Measurements from ENCODE around the gene LHPP.
"Not testable (repeated sequence)": the region's sequence is repeated elsewhere in the genome, so short reads cannot be mapped to it uniquely, and the experiment has no call there.

LHPP gene

DNA sequence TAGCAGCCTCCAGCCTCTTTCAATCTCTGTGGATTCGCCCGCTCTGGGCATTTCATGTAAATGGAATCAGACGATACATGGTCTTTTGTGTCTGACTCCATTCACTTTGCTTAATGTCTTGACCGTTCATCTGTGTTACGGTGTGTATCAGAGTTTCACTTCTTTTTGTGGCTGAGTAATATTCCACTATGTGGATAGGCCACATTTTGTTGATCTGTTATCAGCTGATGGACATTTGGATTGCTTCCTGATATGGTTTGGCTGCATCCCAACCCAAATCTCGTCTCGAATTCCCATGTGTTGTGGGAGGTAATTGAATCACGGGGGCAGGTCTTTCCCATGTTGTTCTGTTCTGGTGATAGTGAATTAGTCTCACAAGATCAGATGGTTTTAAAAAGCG lies 109.0 kb downstream of the LHPP start:
- DNase-seq (ENCODE audit: low read depth in 3 of 3) = no peak

GRCh38 chr10:124572751-124573150 lies 111.1 kb downstream of the LHPP start:
- no peak for DNase-seq (ENCODE audit: low read depth in 3 of 3)

GRCh38 chr10:124573726-124574455 lies 112.3 kb downstream of the LHPP start:
- no peak for DNase-seq (ENCODE audit: low read depth in 3 of 3)

- DNase-seq (ENCODE audit: low read depth in 3 of 3) = no peak
Observed at GRCh38 chr10:124574456-124575070, 112.9 kb downstream of the LHPP start.

DNA sequence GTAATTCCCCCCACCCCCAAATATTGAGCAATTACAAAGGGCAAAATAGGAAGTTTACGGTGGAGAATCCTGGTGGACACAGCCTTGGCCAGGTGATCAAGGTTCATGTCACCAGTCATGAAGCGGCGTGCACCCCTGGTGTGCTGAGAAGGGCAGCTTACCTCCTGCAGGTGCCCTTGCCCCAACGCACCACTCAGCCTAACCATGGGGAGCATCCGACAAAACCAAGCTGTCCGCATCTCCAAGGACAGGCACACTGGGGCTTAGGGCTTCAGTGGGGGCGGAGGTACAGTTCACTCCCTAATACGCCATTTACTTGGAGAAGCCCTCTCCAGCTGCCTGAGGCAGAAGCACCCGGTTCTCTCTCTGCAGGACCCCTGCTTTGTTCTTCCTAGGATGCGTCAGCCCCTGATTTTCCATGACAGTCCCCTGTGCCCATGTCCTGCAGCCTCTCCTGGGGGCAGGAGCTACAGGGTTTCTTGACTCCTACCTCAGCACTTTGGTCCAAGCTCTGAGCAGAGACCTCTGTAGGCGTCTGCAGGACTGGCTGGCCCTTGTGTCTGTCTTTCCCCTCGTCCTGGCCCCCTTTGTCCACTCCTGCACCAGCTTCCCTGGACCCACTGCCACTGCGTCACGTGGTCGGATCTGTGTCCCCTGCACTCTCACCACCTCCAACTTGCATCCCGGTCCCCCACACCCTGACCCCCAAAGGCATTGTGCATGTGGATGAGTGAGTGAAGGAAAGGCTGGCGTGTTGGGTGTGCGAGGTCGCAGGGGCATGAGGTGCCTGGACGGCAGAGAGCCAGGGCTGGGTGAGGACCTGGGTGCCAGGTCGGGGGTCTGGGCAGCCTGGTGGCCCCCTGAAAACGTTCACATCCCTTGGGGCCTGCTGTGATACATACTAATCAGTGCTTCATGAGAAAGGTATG lies 113.7 kb downstream of the LHPP start:
- no peak for DNase-seq (ENCODE audit: low read depth in 3 of 3)

- DNase-seq (ENCODE audit: low read depth in 3 of 3) = no peak
Observed at GRCh38 chr10:124576526-124577420, 115.2 kb downstream of the LHPP start.

DNA sequence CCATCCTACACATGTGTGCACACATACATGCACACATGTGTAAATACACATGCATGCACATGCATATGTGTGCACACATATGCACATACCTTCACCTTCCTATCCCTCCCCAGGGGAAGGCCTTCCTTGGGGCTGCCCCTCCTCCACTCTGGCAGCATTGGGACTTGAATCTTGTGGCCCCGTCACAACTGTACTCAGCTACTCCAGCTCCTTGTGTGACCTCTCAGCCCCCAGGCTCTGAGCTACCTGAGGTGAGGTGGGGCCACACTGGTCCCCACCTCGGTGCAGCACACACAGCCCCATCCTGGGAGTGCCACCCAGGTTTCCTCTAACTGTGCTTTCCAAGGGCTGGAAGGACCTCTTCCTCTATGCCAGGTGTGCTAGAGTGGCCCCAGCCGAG lies 116.0 kb downstream of the LHPP start:
- no peak for DNase-seq (ENCODE audit: low read depth in 3 of 3)

DNA sequence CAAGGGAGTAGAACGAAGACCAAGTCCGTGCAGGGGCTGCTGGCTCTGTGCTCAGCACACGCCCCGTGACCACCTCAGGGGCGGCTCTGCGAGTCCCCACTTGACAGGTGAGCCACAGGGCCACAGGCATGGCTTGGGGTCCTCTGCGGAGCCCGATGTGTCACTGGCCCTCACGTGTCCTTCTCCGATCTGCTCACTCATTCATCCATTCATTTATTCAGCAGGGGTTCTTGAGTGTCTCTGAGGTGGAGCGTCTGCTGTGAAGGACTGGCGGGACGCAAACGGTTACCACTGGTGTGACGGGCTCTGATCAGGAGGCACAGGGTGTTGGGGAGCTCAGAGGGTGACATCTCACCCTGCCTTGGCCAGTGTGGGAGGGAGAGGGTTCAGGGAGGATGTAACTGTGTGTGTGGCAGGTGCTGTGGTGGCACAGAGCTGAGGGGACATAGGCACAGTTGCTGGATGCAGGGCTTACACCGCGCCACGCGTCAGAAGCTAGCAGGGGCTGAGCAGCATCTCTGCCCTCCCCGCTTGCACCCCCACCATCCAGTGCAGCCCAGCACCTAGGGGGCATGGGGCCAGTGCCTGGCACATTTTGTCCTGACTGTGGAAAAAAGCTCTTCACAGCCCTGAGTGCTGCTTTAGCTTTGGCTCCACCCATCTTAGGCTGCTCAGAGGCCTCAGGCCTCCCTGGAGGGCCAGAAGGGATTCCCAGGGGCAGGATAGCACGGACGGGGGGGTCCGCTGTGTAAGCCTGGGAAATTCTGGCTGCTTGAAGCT lies 116.8 kb downstream of the LHPP start:
- no peak for DNase-seq (ENCODE audit: low read depth in 3 of 3)

GRCh38 chr10:124579011-124579399 lies 117.4 kb downstream of the LHPP start:
- DNase-seq (ENCODE audit: low read depth in 3 of 3) = no peak

DNA sequence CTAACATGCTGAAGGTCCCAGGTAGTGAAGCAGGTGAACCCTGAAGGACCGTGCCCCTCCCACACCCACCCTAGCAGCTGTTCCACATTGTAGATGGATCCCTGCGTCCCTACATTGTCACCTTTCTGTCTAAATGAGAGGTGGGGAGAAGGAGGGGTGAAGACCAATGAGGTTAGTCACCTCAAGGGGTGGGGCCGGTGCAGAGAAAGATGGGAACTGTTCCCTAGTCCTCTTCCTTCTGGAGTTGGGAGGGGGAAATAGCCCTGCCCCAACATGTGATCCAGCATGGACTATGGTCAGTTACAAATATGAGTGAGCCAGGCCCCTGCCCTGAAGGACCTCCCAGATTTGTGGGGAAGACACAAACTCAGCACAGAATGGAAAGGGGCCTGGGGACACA lies 124.5 kb downstream of the LHPP start:
- DNase-seq (ENCODE audit: low read depth in 3 of 3) = no peak

DNA sequence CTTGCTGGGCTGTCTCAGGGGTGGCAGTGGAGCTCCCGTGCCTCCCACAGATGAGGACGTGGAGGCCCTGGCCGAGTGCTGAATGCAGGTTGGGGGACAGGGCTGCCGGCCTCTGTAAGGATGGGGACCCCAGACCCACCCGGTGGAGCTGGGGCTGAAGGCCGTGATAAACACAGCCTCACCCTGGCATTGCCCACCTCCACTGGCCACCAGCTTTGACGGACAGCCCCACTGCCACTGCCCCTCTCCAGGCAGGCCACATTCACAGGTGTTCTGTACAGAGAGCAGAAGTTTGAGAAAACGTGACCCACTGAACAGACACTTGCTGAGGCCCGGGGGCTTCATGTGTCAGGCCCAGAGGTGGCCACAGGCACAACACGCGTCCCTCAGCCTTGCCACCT lies 126.2 kb downstream of the LHPP start:
- DNase-seq (ENCODE audit: low read depth in 3 of 3) = no peak

DNA sequence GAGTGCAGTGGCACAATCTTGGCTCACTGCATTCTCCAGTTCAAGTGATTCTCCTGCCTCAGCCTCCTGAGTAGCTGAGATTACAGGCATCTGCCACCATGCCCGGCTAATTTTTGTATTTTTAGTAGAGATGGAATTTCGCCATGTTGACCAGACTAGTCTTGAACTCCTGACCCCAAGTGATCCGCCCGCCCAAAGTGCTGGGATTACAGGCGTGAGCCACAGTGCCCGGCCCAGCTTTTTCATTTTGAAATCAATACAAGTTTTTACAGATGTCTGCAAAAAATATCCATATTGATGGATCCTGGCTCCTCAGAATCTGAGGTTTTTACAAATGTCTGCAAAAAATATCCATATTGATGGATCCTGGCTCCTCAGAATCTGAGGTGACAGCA lies 126.7 kb downstream of the LHPP start:
- DNase-seq (ENCODE audit: low read depth in 3 of 3) = not testable (repeated sequence)

GRCh38 chr10:124588736-124589490 lies 127.3 kb downstream of the LHPP start:
- no peak for DNase-seq (ENCODE audit: low read depth in 3 of 3)

- DNase-seq (ENCODE audit: low read depth in 3 of 3) = no peak
Observed at GRCh38 chr10:124589491-124590041, 127.9 kb downstream of the LHPP start.

DNA sequence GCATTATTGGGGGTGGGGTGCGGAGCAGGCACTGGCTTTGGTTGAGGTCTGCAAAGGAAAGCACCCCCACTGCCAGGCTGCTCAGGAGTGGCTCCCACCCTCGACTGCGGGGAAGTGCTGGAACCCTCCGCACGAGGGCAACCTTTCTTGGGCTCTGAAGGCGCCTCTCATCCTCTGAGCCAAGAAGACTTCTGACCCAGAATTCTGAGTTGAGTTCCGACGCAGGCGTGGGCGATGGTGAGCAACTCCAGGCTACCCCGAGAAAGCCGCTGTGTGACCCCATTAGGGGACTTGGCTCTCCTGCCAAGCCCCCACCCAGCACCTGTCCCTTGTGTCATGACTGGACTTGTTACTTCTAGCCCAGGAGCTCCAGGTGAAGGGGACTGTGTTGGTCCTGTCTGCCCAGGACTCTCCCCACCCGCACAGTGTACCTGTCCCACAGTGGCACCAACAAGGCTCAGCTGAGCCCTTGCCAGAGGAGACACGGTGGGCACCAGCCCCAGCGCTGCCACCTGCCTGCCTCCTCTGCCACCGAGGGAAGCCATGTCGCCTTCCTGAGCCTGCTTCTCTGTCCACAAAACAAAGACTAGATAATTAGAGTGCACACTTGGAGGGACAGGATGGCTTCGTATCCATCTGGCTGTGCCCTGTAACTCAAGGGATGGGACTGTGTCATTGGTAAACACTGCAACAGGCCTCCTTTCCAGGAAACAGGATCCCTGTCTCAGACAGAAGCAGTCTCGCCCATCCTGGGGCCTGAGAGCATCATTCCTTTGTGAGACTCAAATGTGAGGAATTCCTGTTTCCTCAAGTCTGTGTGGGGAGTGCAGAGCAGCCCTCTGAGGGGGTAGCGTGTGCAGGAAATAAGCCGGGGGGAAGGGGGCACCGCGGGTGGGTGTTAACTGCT lies 128.8 kb downstream of the LHPP start:
- no peak for DNase-seq (ENCODE audit: low read depth in 3 of 3)

DNA sequence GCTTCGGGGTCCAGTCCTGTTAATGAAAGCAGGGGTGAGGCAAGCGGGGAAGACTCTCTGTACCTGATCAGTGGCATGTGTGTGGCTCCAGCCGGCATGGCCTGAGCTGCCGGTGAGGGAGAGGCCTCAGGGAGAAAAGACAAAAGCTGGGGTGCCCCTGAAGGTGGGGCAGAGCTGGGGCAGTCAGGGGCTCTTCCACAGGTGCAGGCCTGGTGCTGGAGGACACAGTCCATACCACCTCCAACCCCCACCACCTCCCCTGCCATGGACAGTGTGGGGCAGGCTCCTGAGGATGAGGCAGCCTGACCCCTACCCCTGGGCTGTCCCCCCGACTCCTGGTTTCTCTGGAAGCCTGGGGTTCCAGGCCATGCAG lies 129.5 kb downstream of the LHPP start:
- no peak for DNase-seq (ENCODE audit: low read depth in 3 of 3)

- DNase-seq (ENCODE audit: low read depth in 3 of 3) = no peak
Observed at GRCh38 chr10:124592101-124592500, 130.5 kb downstream of the LHPP start.

DNA sequence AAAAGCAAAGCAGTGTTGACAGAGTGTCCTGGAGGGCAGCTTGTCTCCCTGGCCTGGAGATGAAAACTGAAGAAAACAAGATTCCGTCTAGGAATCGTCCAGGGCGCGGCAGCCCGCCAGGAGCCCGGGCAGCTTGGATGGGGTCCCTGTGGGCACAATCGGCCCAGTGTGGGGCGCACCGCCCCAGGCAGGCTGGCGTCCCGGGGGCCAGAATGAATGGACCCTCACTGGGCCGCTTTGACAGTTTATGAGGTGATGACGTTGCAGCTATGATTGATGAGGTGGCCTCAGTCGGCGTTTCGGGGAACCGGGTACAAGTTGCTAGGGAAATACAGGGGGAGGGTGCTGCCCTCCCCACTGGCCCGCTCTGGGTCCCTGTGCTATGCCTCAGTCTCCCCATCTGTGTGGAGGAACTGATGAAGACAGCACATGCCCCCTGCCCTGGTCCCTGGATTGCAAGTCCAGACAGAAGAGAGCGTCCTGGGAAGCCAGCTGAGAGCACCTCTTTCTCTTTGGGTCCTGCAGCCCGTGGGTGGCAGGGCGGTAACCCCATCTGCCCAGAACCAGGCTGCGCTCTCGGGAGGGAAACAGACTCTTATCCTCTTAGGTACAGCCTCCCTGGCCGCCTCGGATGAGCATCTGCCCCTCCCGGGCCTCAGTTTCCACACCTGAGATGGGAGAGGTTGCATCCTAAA lies 131.3 kb downstream of the LHPP start:
- no peak for DNase-seq (ENCODE audit: low read depth in 3 of 3)
